ENCODE data around the gene PTPRD.

PTPRD gene

GRCh38 chr9:8448226-8448625 is 2164.6 kb downstream of the PTPRD start:
- H3K27me3 ChIP-seq (ENCODE audit: insufficient read depth, insufficient read length): no peaks in the 10 kb centered on the region
- H3K9ac ChIP-seq (ENCODE audit: insufficient read length, low read depth): no peak overlapping the region
- no peak for TF ChIP-seq SUZ12 (IDR thresholded peaks at IDR 0.05; ENCODE audit: extremely low read depth, insufficient read depth, insufficient read length)
- no peak for TF ChIP-seq YY1 (IDR thresholded peaks at IDR 0.05; ENCODE audit: insufficient read depth, insufficient read length)
- no peak for TF ChIP-seq ZNF274 (IDR thresholded peaks at IDR 0.05; ENCODE audit: low read depth, low read length)
- DNase-seq (ENCODE audit: low read depth, low spot score): no peak
- H3K4me3 ChIP-seq (ENCODE audit: insufficient read length, low read depth): no peak overlapping the region
- H3K36me3 ChIP-seq (ENCODE audit: insufficient read depth, insufficient read length, low read length): no peaks in the 10 kb centered on the region
- H3K9me3 ChIP-seq (ENCODE audit: insufficient read depth, low read length): no peaks in the 10 kb centered on the region
- no peaks in the 10 kb centered on the region for H3K4me1 ChIP-seq (ENCODE audit: insufficient read depth, insufficient read length)

GRCh38 chr9:8447601-8448000 is 2165.2 kb downstream of the PTPRD start:
- DNase-seq (ENCODE audit: low read depth, low spot score): no peak
- no peak overlapping the region for H3K4me3 ChIP-seq (ENCODE audit: insufficient read length, low read depth)
- TF ChIP-seq SUZ12 (IDR thresholded peaks at IDR 0.05; ENCODE audit: extremely low read depth, insufficient read depth, insufficient read length): no peak
- no peak for TF ChIP-seq YY1 (IDR thresholded peaks at IDR 0.05; ENCODE audit: insufficient read depth, insufficient read length)
- TF ChIP-seq ZNF274 (IDR thresholded peaks at IDR 0.05; ENCODE audit: low read depth, low read length): no peak
- H3K4me1 ChIP-seq (ENCODE audit: insufficient read depth, insufficient read length): no peaks in the 10 kb centered on the region
- no peaks in the 10 kb centered on the region for H3K27me3 ChIP-seq (ENCODE audit: insufficient read depth, insufficient read length)
- H3K36me3 ChIP-seq (ENCODE audit: insufficient read depth, insufficient read length, low read length): no peaks in the 10 kb centered on the region
- H3K9me3 ChIP-seq (ENCODE audit: insufficient read depth, low read length): no peaks in the 10 kb centered on the region
- no peak overlapping the region for H3K9ac ChIP-seq (ENCODE audit: insufficient read length, low read depth)

- Histone ChIP-seq H3K9ac (ENCODE audit: insufficient read length, low read depth) (no peak overlapping the region), H3K9me3 (ENCODE audit: insufficient read depth, low read length) (no peaks in the 10 kb centered on the region), H3K4me1 (ENCODE audit: insufficient read depth, insufficient read length) (no peaks in the 10 kb centered on the region), H3K4me3 (ENCODE audit: insufficient read length, low read depth) (no peak overlapping the region), H3K27me3 (ENCODE audit: insufficient read depth, insufficient read length) (no peaks in the 10 kb centered on the region), H3K36me3 (ENCODE audit: insufficient read depth, insufficient read length, low read length) (no peaks in the 10 kb centered on the region)
- no peak for TF ChIP-seq ZNF274 (IDR thresholded peaks at IDR 0.05; ENCODE audit: low read depth, low read length)
- no peak for TF ChIP-seq YY1 (IDR thresholded peaks at IDR 0.05; ENCODE audit: insufficient read depth, insufficient read length)
- no peak for TF ChIP-seq SUZ12 (IDR thresholded peaks at IDR 0.05; ENCODE audit: extremely low read depth, insufficient read depth, insufficient read length)
- no peak for DNase-seq (ENCODE audit: low read depth, low spot score)
Observed at GRCh38 chr9:8437876-8438275, 2174.9 kb downstream of the PTPRD start.

GRCh38 chr9:8437259-8437658 is 2175.5 kb downstream of the PTPRD start:
- Histone ChIP-seq H3K9ac (ENCODE audit: insufficient read length, low read depth) (no peak overlapping the region), H3K27me3 (ENCODE audit: insufficient read depth, insufficient read length) (no peaks in the 10 kb centered on the region), H3K9me3 (ENCODE audit: insufficient read depth, low read length) (no peaks in the 10 kb centered on the region), H3K4me3 (ENCODE audit: insufficient read length, low read depth) (no peak overlapping the region), H3K4me1 (ENCODE audit: insufficient read depth, insufficient read length) (no peaks in the 10 kb centered on the region), H3K36me3 (ENCODE audit: insufficient read depth, insufficient read length, low read length) (no peaks in the 10 kb centered on the region)
- DNase-seq (ENCODE audit: low read depth, low spot score): no peak
- TF ChIP-seq SUZ12 (IDR thresholded peaks at IDR 0.05; ENCODE audit: extremely low read depth, insufficient read depth, insufficient read length): no peak
- TF ChIP-seq ZNF274 (IDR thresholded peaks at IDR 0.05; ENCODE audit: low read depth, low read length): no peak
- TF ChIP-seq YY1 (IDR thresholded peaks at IDR 0.05; ENCODE audit: insufficient read depth, insufficient read length): no peak

- no peaks in the 10 kb centered on the region for H3K36me3 ChIP-seq (ENCODE audit: insufficient read depth, insufficient read length, low read length)
- TF ChIP-seq YY1 (IDR thresholded peaks at IDR 0.05; ENCODE audit: insufficient read depth, insufficient read length) (no peak), ZNF274 (IDR thresholded peaks at IDR 0.05; ENCODE audit: low read depth, low read length) (no peak), SUZ12 (IDR thresholded peaks at IDR 0.05; ENCODE audit: extremely low read depth, insufficient read depth, insufficient read length) (no peak)
- no peaks in the 10 kb centered on the region for H3K4me1 ChIP-seq (ENCODE audit: insufficient read depth, insufficient read length)
- no peak overlapping the region for H3K4me3 ChIP-seq (ENCODE audit: insufficient read length, low read depth)
- H3K9me3 ChIP-seq (ENCODE audit: insufficient read depth, low read length): no peaks in the 10 kb centered on the region
- DNase-seq (ENCODE audit: low read depth, low spot score): no peak
- no peaks in the 10 kb centered on the region for H3K27me3 ChIP-seq (ENCODE audit: insufficient read depth, insufficient read length)
- H3K9ac ChIP-seq (ENCODE audit: insufficient read length, low read depth): no peak overlapping the region
Observed at GRCh38 chr9:8436786-8437185, 2176.0 kb downstream of the PTPRD start.

- Histone ChIP-seq H3K4me1 (ENCODE audit: insufficient read depth, insufficient read length) (no peaks in the 10 kb centered on the region), H3K27me3 (ENCODE audit: insufficient read depth, insufficient read length) (no peaks in the 10 kb centered on the region), H3K36me3 (ENCODE audit: insufficient read depth, insufficient read length, low read length) (no peaks in the 10 kb centered on the region), H3K4me3 (ENCODE audit: insufficient read length, low read depth) (no peak overlapping the region), H3K9me3 (ENCODE audit: insufficient read depth, low read length) (no peaks in the 10 kb centered on the region), H3K9ac (ENCODE audit: insufficient read length, low read depth) (no peak overlapping the region)
- no peak for DNase-seq (ENCODE audit: low read depth, low spot score)
- TF ChIP-seq ZNF274 (IDR thresholded peaks at IDR 0.05; ENCODE audit: low read depth, low read length) (no peak), YY1 (IDR thresholded peaks at IDR 0.05; ENCODE audit: insufficient read depth, insufficient read length) (no peak), SUZ12 (IDR thresholded peaks at IDR 0.05; ENCODE audit: extremely low read depth, insufficient read depth, insufficient read length) (no peak)
Observed at GRCh38 chr9:8434621-8435020, 2178.2 kb downstream of the PTPRD start.

- no peak for DNase-seq (ENCODE audit: low read depth, low spot score)
- Histone ChIP-seq H3K36me3 (ENCODE audit: insufficient read depth, insufficient read length, low read length) (no peaks in the 10 kb centered on the region), H3K9ac (ENCODE audit: insufficient read length, low read depth) (no peak overlapping the region), H3K27me3 (ENCODE audit: insufficient read depth, insufficient read length) (no peaks in the 10 kb centered on the region), H3K4me3 (ENCODE audit: insufficient read length, low read depth) (no peak overlapping the region), H3K4me1 (ENCODE audit: insufficient read depth, insufficient read length) (no peaks in the 10 kb centered on the region), H3K9me3 (ENCODE audit: insufficient read depth, low read length) (no peaks in the 10 kb centered on the region)
- TF ChIP-seq YY1 (IDR thresholded peaks at IDR 0.05; ENCODE audit: insufficient read depth, insufficient read length) (no peak), SUZ12 (IDR thresholded peaks at IDR 0.05; ENCODE audit: extremely low read depth, insufficient read depth, insufficient read length) (no peak), ZNF274 (IDR thresholded peaks at IDR 0.05; ENCODE audit: low read depth, low read length) (no peak)
Observed at GRCh38 chr9:8432224-8432623, 2180.6 kb downstream of the PTPRD start.

GRCh38 chr9:8431505-8431904 is 2181.3 kb downstream of the PTPRD start:
- TF ChIP-seq SUZ12 (IDR thresholded peaks at IDR 0.05; ENCODE audit: extremely low read depth, insufficient read depth, insufficient read length) (no peak), ZNF274 (IDR thresholded peaks at IDR 0.05; ENCODE audit: low read depth, low read length) (no peak), YY1 (IDR thresholded peaks at IDR 0.05; ENCODE audit: insufficient read depth, insufficient read length) (no peak)
- H3K9me3 ChIP-seq (ENCODE audit: insufficient read depth, low read length): no peaks in the 10 kb centered on the region
- no peak overlapping the region for H3K9ac ChIP-seq (ENCODE audit: insufficient read length, low read depth)
- H3K36me3 ChIP-seq (ENCODE audit: insufficient read depth, insufficient read length, low read length): no peaks in the 10 kb centered on the region
- no peak for DNase-seq (ENCODE audit: low read depth, low spot score)
- no peaks in the 10 kb centered on the region for H3K27me3 ChIP-seq (ENCODE audit: insufficient read depth, insufficient read length)
- H3K4me3 ChIP-seq (ENCODE audit: insufficient read length, low read depth): no peak overlapping the region
- H3K4me1 ChIP-seq (ENCODE audit: insufficient read depth, insufficient read length): no peaks in the 10 kb centered on the region
